Lung (tissue), 12 donors: ENCODE results near the gene DUSP6. TPM values are rescaled to one million over a fixed set of nuclear protein-coding genes. Genes with fewer than 3 reads are reported as not detected.

Source experiments
- ATAC-seq: fragments of 200-7000 bp; cut with Tn5 transposase; one replicate; pipeline ENCODE4 v1.9.1; 2020; ENCODE audit warnings: moderate number of reproducible peaks; ENCODE audit not compliant: insufficient read depth, low FRiP score
- DNase-seq, 3 donors: peaks; one replicate each; pipeline ENCODE4 v3.0.0-alpha.2; 2013 to 2017
- H3K27ac ChIP-seq, 2 donors: one replicate each; pipeline ENCODE4 v1.5.1; 2013; ENCODE audit warnings: mild to moderate bottlenecking in 2 of 2, moderate library complexity in 2 of 2, control low read depth in 1 of 2, inconsistent platforms in 1 of 2, low read depth in 1 of 2, low read length in 1 of 2
- H3K27me3 ChIP-seq, 3 donors: one replicate each; pipeline ENCODE4 v1.5.1; 2013; ENCODE audit warnings: low read length in 2 of 3; ENCODE audit not compliant: control insufficient read depth in 3 of 3, insufficient read depth in 3 of 3
- H3K36me3 ChIP-seq, 4 donors: one replicate each; pipeline ENCODE4 v1.5.1; 2013; ENCODE audit warnings: low read length in 4 of 4, mild to moderate bottlenecking in 1 of 4, moderate library complexity in 1 of 4; ENCODE audit not compliant: control insufficient read depth in 4 of 4, insufficient read depth in 4 of 4
- H3K4me1 ChIP-seq, 5 donors: one replicate each; pipeline ENCODE4 v1.5.1; 2013; ENCODE audit warnings: low read length in 5 of 5, mild to moderate bottlenecking in 2 of 5, moderate library complexity in 1 of 5; ENCODE audit not compliant: control insufficient read depth in 5 of 5, insufficient read depth in 5 of 5
- H3K4me3 ChIP-seq: one replicate; pipeline ENCODE4 v1.5.1; 2013; ENCODE audit warnings: mild to moderate bottlenecking, control low read depth, moderate library complexity
- H3K9ac ChIP-seq, 2 donors: one replicate each; pipeline ENCODE4 v1.5.1; 2013; ENCODE audit warnings: low read length in 2 of 2, control low read depth in 1 of 2; ENCODE audit not compliant: insufficient read depth in 1 of 2
- H3K9me3 ChIP-seq, 4 donors: one replicate each; pipeline ENCODE4 v1.5.1; 2013; ENCODE audit warnings: low read length in 3 of 4, mild to moderate bottlenecking in 1 of 4, moderate library complexity in 1 of 4; ENCODE audit not compliant: control insufficient read depth in 4 of 4, insufficient read depth in 3 of 4
- WGBS, 2 donors: extraction: QIAGEN DNeasy Blood & Tissue Kit; methylation state at CpG; one replicate each; pipeline ENCODE4 v1.1.7; 2013; 5-methylcytosine and 5-hydroxymethylcytosine counted together
- polyA plus RNA-seq, 2 donors: library from polyadenylated mRNA; stranded (reverse); fragments of 200-250 nt; gene quantifications; one replicate each; pipeline ENCODE4 v1.2.1, GENCODE V29; 2013
- total RNA-seq, 2 donors: library from RNA; depleted of rRNA in 1 of 2; stranded (reverse); fragments of >200 nt in 1 of 2; gene quantifications; one replicate each; pipeline ENCODE4 v1.2.1, GENCODE V29; 2014 to 2021
- TF ChIP-seq, protein P1 (sequence below): IDR thresholded peaks from 2 replicates; pipeline ENCODE4 v1.5.1; 2012; ENCODE audit warnings: mild to moderate bottlenecking; ENCODE audit errors: control extremely low read depth, extremely low read depth
- donor health status: control.
- donor health status: control.
- donor health status: Bipolar disorder and iron deficiency.
- donor health status: healthy.
- donor health status: DM: yes; HTN: yes; CAD: no.

The DUSP6 gene
- total and polyA plus RNA-seq, 4 donors, result 37.8 to 187 (median 155) TPM

DNA sequence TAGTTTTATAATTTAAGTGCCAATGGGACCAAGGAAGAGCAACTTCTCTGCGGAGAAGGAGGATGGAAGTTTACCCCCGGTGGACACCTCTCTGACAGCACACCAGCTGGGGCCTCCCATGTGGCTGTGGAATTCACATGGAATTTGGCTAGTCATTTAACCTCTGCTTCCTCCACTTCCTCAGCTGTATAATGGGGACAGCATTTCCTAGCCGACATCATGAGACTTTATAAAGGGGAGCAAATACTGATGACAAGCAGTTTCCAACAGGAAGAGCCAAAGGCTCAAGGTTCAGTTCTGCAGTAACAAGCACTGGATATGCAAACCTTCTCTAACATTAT lies 7.5 kb downstream of the DUSP6 start:
- Histone ChIP-seq H3K9me3 (no peaks in the 10 kb centered on the region), H3K27ac (no peak overlapping the region), H3K9ac (no peak overlapping the region), H3K36me3 (peaks cover 0 to 22% (median 13%) of the 10 kb centered on the region in 4 donors), H3K4me3 (no peak overlapping the region), H3K27me3 (no peaks in the 10 kb centered on the region), H3K4me1 (peaks cover 0 to 43% (median 17%) of the 10 kb centered on the region in 5 donors)
- DNase-seq (peak in 1 of 3 donors; percentile 14), ATAC-seq (no peak)
- 73 to 75% methylated on average over 3 of the region's 3 CpGs for WGBS, 2 donors
- TF ChIP-seq, protein P1, sequence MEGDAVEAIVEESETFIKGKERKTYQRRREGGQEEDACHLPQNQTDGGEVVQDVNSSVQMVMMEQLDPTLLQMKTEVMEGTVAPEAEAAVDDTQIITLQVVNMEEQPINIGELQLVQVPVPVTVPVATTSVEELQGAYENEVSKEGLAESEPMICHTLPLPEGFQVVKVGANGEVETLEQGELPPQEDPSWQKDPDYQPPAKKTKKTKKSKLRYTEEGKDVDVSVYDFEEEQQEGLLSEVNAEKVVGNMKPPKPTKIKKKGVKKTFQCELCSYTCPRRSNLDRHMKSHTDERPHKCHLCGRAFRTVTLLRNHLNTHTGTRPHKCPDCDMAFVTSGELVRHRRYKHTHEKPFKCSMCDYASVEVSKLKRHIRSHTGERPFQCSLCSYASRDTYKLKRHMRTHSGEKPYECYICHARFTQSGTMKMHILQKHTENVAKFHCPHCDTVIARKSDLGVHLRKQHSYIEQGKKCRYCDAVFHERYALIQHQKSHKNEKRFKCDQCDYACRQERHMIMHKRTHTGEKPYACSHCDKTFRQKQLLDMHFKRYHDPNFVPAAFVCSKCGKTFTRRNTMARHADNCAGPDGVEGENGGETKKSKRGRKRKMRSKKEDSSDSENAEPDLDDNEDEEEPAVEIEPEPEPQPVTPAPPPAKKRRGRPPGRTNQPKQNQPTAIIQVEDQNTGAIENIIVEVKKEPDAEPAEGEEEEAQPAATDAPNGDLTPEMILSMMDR, result no peak

DNA sequence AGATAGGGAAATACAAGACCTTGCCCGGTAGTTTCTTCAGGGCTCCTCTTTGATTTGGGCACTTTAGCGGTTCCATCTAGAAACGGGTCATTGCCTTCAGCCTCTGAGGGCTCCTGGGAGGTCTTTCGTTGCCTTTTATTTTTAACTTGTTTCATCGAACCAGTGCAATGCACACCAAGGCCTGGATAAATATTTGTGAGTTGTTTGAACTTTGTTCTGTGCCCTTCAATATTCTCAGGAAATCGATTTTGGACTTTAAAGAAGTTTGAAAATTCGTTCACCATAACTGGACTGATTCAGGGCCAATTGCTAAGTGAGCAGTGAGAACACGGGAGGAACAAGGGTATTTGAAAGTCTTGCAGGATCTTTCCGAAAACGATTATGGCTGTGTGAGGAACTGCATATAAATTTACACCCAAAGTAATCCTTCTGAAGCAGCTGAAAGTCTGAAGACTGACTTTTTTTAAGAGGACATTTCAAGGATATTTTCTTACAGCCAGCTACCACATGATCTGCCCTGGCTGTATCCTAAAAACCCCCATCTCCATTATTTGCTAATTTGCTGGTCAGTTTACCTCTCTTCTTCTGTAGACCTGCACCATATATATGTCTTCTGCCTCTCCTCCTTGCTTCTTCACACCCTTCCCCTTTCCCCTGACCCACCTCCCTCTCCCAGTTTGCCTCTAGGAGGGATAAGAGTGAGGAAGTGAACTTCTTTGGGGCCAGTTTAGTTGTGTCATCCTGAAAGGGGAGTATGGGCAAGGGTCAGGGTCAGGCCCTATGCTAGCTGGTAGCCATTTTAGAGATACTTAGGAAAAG lies 8.0 kb downstream of the DUSP6 start:
- TF ChIP-seq, protein P1, result no peak
- Histone ChIP-seq H3K27ac (no peak overlapping the region), H3K4me3 (no peak overlapping the region), H3K36me3 (peaks cover 0 to 17% (median 12%) of the 10 kb centered on the region in 4 donors), H3K9ac (no peak overlapping the region), H3K9me3 (no peaks in the 10 kb centered on the region), H3K4me1 (peaks cover 0 to 38% (median 17%) of the 10 kb centered on the region in 5 donors), H3K27me3 (no peaks in the 10 kb centered on the region)
- WGBS, 2 donors, result 86 to 89% methylated on average over 10 of the region's 10 CpGs
- ATAC-seq (no peak), DNase-seq (no peak)

DNA sequence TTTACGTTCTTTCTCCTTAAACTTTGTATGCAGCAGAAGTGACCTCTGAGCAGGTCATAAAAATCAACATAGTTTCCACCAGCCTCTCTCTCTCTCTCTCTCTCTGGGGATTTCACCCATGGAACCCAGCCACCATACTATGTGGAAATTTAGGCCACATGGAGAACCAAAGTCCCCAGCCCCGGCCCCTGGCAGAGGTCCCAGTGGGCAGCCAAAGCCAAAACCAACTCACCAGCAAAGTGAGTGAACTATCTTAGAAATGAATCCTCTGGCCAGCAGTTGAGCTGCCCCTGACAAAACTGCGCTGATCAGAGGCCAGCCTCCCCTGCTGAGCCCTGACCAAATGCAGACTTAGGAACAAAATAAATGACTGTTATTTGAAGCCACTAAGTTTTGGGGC lies 9.2 kb downstream of the DUSP6 start:
- H3K27ac ChIP-seq, result no peak overlapping the region
- 67 to 72% methylated on average over 3 of the region's 3 CpGs for WGBS, 2 donors
- no peaks in the 10 kb centered on the region for H3K9me3 ChIP-seq
- H3K4me3 ChIP-seq, result no peak overlapping the region
- ATAC-seq (no peak), DNase-seq (peak in 1 of 3 donors; percentile 35)
- TF ChIP-seq, protein P1, result no peak
- no peaks in the 10 kb centered on the region for H3K27me3 ChIP-seq
- peaks cover 0 to 7% (median 4%) of the 10 kb centered on the region in 4 donors for H3K36me3 ChIP-seq
- H3K4me1 ChIP-seq, result peaks cover 0 to 27% (median 15%) of the 10 kb centered on the region in 5 donors
- no peak overlapping the region for H3K9ac ChIP-seq
